ACC112 (cell line): ENCODE data around the gene GTF2A1.
A peak's percentile ranks its signal among the peaks of the same experiment; 100 is the strongest.
"Not testable (repeated sequence)": the region's sequence is repeated elsewhere in the genome, so short reads cannot be mapped to it uniquely, and the experiment has no call there.

Experiments
- H2AFZ ChIP-seq: fragments of 200-600 bp; sonication (generic); one replicate; pipeline ENCODE4 v1.6.0; 2017; ENCODE audit warnings: antibody characterized with exemption, low read length; ENCODE audit not compliant: unreplicated experiment
- H3K27ac ChIP-seq: fragments of 200-600 bp; sonication (generic); 2 replicates; pipeline ENCODE4 v1.5.1; 2014; ENCODE audit warnings: low read depth, mild to moderate bottlenecking, antibody characterized with exemption, low read length, moderate library complexity
- H3K27me3 ChIP-seq: fragments of 200-600 bp; sonication (generic); 2 replicates; pipeline ENCODE4 v1.6.1; 2014; ENCODE audit warnings: mild to moderate bottlenecking, antibody characterized with exemption, low read length, moderate library complexity, mixed read lengths; ENCODE audit not compliant: insufficient read depth
- H3K36me3 ChIP-seq: fragments of 200-600 bp; sonication (generic); 2 replicates; pipeline ENCODE4 v1.6.1; 2016; ENCODE audit warnings: mild to moderate bottlenecking, antibody characterized with exemption, low read length, moderate library complexity, mixed read lengths; ENCODE audit not compliant: insufficient read depth
- H3K4me1 ChIP-seq: fragments of 200-600 bp; sonication (generic); one replicate; pipeline ENCODE4 v1.6.1; 2016; ENCODE audit warnings: low read length, mixed read lengths; ENCODE audit not compliant: insufficient read depth, unreplicated experiment, control insufficient read depth
- H3K4me3 ChIP-seq: fragments of 200-600 bp; sonication (generic); 2 replicates; pipeline ENCODE4 v1.5.1; 2014; ENCODE audit warnings: mild to moderate bottlenecking, low read depth, low read length
- H3K79me2 ChIP-seq: fragments of 200-600 bp; sonication (generic); one replicate; pipeline ENCODE4 v1.6.0; 2016; ENCODE audit warnings: low read length; ENCODE audit not compliant: control insufficient read depth, unreplicated experiment, insufficient read depth

Gene GTF2A1

DNA sequence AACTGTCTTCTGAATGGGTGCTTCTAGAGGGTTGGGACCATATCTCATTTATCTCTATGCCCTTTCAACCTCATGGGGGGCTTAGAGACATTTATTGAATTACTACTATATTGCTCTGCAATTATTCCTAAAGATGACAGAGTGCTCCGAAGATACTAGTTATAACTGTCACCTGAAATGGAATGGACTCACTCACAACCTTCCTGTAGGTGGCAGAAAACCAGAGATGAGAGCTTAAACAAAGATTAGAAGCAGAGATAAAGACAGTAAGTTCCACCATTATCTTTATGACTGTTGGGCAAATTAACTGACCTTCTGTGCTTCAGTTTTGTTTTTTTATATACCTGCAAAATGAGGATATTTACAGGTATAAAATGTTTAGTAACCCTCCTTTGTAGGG, 31.5 kb upstream of the GTF2A1 start:
- Histone ChIP-seq H3K36me3 (no peaks in the 10 kb centered on the region), H3K4me3 (no peak overlapping the region), H3K27me3 (peaks cover 19% of the 10 kb centered on the region), H3K27ac (no peak overlapping the region), H3K4me1 (no peaks in the 10 kb centered on the region), H3K79me2 (no peaks in the 10 kb centered on the region), H2AFZ (no peak overlapping the region)

- H3K4me3 ChIP-seq = no peak overlapping the region
- H3K27me3 ChIP-seq = no peaks in the 10 kb centered on the region; the same call in 1 of the 2 replicates
- no peaks in the 10 kb centered on the region for H3K36me3 ChIP-seq
- H3K27ac ChIP-seq = no peak overlapping the region
- no peak overlapping the region for H2AFZ ChIP-seq
- H3K4me1 ChIP-seq = no peaks in the 10 kb centered on the region
- no peaks in the 10 kb centered on the region for H3K79me2 ChIP-seq
Measured at GRCh38 chr14:81247271-81247766, 26.6 kb upstream of the GTF2A1 start.

- Histone ChIP-seq H3K27ac (no peak overlapping the region), H3K27me3 (no peaks in the 10 kb centered on the region), H3K4me1 (no peaks in the 10 kb centered on the region), H2AFZ (no peak overlapping the region), H3K79me2 (no peaks in the 10 kb centered on the region), H3K36me3 (no peaks in the 10 kb centered on the region), H3K4me3 (no peak overlapping the region)
Measured at GRCh38 chr14:81246461-81247270, 25.9 kb upstream of the GTF2A1 start.

DNA sequence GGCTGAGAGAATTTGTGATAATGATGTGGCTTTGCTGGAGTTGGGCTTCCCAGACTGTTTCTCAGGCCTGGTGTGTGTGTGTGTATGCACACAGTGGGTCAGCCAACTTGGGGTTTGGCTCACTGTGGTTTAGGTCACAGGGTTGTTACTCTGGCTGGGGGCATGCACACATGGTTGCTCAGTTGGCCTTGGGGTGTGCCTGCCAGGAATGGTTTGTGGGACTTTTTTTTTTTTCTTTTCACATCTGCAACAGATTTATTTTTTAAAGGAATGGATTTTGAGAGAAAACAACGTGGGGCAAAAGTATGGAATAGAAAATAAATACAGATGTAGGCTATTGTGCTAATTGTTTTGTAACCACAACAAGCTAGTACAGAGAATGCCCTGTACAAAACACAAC, 25.0 kb upstream of the GTF2A1 start:
- Histone ChIP-seq H3K36me3 (no peaks in the 10 kb centered on the region), H3K27me3 (no peaks in the 10 kb centered on the region), H3K27ac (no peak overlapping the region), H3K4me3 (no peak overlapping the region), H3K79me2 (no peaks in the 10 kb centered on the region), H2AFZ (no peak overlapping the region), H3K4me1 (no peaks in the 10 kb centered on the region)

GRCh38 chr14:81244431-81244830, 23.7 kb upstream of the GTF2A1 start:
- not testable (repeated sequence) for H2AFZ ChIP-seq, H3K36me3 ChIP-seq, H3K4me3 ChIP-seq, H3K79me2 ChIP-seq, H3K27me3 ChIP-seq, H3K4me1 ChIP-seq, H3K27ac ChIP-seq

DNA sequence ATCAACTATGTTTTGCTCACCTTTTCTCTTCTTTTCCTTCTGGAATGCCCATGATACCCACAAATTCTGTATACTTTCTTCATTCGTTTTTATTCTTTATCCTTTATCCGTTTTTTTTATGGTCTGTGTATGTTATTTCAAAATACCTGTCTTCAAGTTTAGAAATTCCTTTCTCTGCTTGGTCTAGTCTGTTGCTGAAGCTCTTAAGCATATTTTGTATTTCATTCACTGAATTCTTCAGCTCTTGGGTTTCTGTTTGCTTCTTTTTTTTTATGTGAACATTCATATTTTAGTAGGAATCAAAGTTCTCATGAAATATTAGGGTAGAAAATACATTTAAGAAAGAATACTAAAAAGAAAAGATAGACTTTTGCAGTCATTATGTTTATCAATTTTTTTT, 22.7 kb upstream of the GTF2A1 start:
- peaks cover 4% of the 10 kb centered on the region for H3K27me3 ChIP-seq
- H3K27ac ChIP-seq = no peak overlapping the region
- H3K4me3 ChIP-seq = no peak overlapping the region
- H3K36me3 ChIP-seq = no peaks in the 10 kb centered on the region
- H3K4me1 ChIP-seq = no peaks in the 10 kb centered on the region
- H2AFZ ChIP-seq = no peak overlapping the region
- H3K79me2 ChIP-seq = no peaks in the 10 kb centered on the region

DNA sequence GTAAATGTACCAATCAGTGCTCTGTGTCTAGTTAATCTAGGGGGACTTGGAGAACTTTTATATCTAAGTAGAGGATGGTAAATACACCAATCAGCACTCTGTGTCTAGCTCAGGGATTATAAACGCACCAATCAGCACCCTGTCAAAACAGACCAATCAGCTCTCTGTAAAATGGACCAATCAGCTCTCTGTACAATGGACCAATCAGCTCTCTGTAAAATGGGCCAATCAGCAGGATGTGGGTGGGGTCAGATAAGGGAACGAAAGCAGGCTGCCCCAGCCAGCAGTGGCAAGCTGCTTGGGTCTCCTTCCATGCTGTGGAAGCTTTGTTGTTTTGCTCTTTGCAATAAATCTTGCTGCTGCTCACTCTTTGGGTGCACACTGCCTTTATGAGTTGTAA, 16.1 kb upstream of the GTF2A1 start:
- not testable (repeated sequence) for H3K36me3 ChIP-seq, H3K4me3 ChIP-seq, H3K27ac ChIP-seq, H2AFZ ChIP-seq, H3K79me2 ChIP-seq, H3K27me3 ChIP-seq, H3K4me1 ChIP-seq

DNA sequence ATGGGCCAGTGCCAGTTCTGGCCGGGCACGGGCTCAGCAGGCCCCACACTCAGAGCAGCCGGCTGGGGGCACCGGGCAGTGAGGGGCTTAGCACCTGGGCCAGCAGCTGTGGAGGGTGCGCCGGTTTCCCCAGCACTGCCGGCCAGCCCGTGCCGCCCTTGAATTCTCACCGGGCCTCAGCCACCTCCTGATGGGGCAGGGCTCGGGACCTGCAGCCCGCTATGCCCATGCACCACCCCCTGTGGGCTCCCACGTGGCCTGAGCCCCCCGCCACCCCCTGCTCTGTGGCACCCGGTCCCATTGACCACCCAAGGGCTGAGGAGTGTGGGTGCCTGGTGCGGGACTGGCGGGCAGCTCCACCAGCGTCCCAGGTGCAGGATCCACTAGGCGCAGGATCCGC, 15.4 kb upstream of the GTF2A1 start:
- peaks cover 8% of the 10 kb centered on the region for H3K27me3 ChIP-seq
- H2AFZ ChIP-seq = no peak overlapping the region
- H3K36me3 ChIP-seq = no peaks in the 10 kb centered on the region
- no peak overlapping the region for H3K27ac ChIP-seq
- H3K4me1 ChIP-seq = peaks cover 8% of the 10 kb centered on the region
- H3K79me2 ChIP-seq = no peaks in the 10 kb centered on the region
- H3K4me3 ChIP-seq = no peak overlapping the region

- Histone ChIP-seq H3K4me1 (peaks cover 8% of the 10 kb centered on the region), H3K27me3 (peaks cover 3% of the 10 kb centered on the region), H2AFZ (peak overlapping the region; percentile 38), H3K79me2 (no peaks in the 10 kb centered on the region), H3K4me3 (no peak overlapping the region), H3K36me3 (no peaks in the 10 kb centered on the region), H3K27ac (no peak overlapping the region)
Measured at GRCh38 chr14:81235096-81235495, 14.3 kb upstream of the GTF2A1 start.

- Histone ChIP-seq H2AFZ (no peak overlapping the region), H3K27ac (no peak overlapping the region), H3K79me2 (no peaks in the 10 kb centered on the region), H3K4me1 (peaks cover 8% of the 10 kb centered on the region), H3K27me3 (peaks cover 3% of the 10 kb centered on the region; the same call in 1 of the 2 replicates), H3K36me3 (no peaks in the 10 kb centered on the region), H3K4me3 (no peak overlapping the region)
Measured at GRCh38 chr14:81234278-81234677, 13.5 kb upstream of the GTF2A1 start.

GRCh38 chr14:81233615-81234014, 12.9 kb upstream of the GTF2A1 start:
- H3K4me1 ChIP-seq = peaks cover 8% of the 10 kb centered on the region
- H3K79me2 ChIP-seq = no peaks in the 10 kb centered on the region
- no peak overlapping the region for H3K4me3 ChIP-seq
- H2AFZ ChIP-seq = no peak overlapping the region
- H3K36me3 ChIP-seq = no peaks in the 10 kb centered on the region
- no peak overlapping the region for H3K27ac ChIP-seq
- H3K27me3 ChIP-seq = peaks cover 3% of the 10 kb centered on the region; the same call in 1 of the 2 replicates
